Stimulated activated CD8-positive, alpha-beta memory T cell treated with anti-CD3 and anti-CD28 coated beads, Interleukin-12 subunit alpha, Interleukin-12 subunit beta, amount 100 ng/mL, for 24 hours (primary cell): ENCODE results near the gene PGK1.
A peak's percentile ranks its signal among the peaks of the same experiment; 100 is the strongest.
"Not testable (repeated sequence)": the region's sequence is repeated elsewhere in the genome, so short reads cannot be mapped to it uniquely, and the experiment has no call there.

ENCODE experiments used
- DNase-seq: peaks from one replicate; pipeline ENCODE4 v3.0.0-alpha.2; 2020; ENCODE audit errors: extremely low read depth

The PGK1 gene

DNA sequence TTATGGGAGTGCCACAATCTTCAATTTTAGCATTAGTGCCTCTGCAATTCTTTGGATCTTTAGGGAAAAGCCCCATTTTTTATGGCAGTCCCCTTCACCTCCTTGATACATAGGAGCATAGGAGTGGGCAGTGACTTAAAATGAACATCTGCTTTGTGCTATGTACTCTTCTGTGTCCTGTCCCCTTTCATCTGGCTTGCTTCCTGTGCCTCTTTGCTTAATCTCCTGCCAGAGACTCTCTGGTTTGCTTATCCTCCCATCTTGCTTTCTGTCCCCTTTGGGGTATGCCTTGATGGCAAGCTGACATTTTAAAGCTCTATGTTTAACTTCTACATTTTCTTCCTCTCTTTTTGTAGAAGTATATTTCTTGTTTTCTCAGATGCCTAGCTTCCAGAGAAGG lies 12.3 kb downstream of the PGK1 start:
- no peak for DNase-seq

DNA sequence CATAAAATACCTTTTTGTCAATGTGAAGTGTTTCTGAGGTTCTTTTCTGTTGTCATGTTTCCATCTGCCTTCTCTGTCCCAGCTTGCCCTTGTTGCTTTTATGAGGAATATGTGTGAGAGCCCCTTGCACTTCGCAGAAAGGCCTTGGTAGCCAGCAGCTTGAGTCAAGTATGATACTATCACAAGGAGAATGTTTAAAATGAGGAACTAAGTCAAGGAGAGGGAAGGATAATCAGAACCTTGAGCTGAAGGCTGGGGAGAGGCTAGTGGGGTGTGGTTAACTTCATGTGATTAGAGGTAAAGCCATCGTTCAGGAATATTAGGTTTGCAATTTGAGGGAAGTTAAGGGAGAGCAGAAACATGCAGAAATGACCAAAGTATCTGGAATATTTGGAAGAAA lies 12.7 kb downstream of the PGK1 start:
- no peak for DNase-seq

DNA sequence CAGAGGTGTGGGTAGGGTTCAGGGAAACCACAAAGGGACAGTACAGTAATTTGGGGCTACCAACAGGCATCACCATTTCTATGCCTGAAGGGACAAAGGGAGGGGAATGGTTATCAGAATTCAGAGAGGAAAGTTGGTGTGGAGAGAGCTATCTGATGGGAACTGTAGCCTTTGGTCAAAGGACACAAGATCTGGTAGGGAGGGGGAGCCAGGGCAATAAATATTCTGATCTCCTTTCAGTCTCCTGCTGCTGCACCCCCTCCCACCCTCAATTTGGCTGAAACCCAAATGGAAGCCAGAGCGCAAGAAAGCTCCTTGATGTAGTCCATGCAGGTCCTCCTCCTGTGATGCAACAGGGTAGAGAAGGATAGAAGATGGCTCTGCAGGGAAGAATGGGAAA lies 14.6 kb downstream of the PGK1 start:
- no peak for DNase-seq

DNA sequence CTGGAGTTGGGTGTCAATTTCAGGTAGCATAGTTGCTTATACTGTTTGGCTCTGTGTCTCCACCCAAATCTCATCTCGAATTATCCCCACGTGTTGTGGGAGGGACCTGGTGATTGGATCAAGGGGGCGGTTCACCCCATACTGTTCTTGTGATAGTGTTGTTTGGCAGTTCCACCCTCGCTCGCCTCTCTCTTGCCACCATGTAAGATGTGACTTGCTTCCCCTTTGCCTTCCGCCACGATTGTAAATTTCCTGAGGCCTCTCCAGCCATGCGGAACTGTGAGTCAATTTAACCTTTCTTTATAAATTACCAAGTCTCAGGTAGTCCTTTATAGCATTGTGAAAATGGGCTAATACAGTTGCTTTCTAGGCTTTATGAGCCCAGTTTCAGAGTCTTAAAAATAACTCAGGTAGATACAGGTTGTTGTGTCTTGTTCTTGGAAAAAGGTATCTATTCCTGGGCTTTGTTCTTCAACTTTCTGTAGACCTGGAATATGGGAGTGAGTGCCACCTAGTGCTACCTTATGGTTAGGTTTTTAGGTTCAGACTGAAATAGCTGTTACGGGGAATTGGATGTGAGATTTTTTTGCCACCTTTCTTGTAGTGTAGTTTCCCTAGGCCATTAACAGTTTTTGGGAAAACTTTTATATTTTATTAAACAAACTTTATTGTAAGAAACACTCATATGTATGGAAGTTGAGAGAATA lies 15.6 kb downstream of the PGK1 start:
- DNase-seq: no peak

DNA sequence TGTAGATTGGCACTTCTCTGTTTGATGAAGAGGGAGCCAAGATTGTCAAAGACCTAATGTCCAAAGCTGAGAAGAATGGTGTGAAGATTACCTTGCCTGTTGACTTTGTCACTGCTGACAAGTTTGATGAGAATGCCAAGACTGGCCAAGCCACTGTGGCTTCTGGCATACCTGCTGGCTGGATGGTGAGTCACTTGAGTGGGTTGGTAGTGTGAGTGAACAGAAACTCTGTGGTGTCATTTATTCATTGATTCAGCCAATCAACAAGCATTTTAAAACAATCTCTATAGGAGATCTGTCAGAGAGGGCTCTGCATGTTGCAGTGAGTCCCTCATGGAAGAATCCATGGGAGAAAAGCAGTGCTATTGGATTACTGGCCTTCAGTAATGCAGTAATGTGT lies 19.1 kb downstream of the PGK1 start:
- DNase-seq: no peak

DNA sequence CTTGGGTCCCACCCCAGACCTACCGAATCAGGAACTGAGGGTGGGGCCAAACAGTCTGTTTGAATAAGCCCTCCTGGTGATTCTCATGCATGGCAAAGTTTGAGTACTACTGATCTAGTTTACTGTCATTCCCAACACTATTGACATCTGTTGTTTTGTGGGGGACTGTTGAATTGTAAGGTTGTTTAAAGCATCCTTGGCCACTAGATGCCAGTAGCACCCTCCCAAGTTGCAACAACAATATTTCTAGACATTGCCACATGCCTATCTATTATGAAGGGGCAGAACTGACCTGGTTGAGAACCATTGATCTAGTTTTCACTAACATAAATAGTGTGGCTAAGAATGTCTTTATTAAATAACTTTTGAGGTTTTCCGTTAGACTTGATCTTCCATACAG lies 20.3 kb downstream of the PGK1 start:
- DNase-seq: no peak

DNA sequence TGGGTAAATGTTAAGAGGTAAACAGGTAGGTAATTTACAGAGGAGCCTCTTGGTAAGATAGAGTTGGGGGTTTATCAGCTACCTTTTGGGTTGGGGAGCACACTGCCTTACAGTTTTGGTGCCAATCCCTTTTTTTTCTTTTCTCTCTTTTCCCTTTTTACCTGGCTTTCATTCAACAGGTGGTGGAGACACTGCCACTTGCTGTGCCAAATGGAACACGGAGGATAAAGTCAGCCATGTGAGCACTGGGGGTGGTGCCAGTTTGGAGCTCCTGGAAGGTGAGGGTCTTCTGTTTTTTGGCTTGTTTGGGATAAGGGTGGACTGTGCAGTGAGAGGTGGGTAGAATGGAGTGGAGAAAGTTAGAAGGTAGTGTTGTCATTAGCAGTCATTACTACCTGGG lies 21.1 kb downstream of the PGK1 start:
- DNase-seq: no peak

DNA sequence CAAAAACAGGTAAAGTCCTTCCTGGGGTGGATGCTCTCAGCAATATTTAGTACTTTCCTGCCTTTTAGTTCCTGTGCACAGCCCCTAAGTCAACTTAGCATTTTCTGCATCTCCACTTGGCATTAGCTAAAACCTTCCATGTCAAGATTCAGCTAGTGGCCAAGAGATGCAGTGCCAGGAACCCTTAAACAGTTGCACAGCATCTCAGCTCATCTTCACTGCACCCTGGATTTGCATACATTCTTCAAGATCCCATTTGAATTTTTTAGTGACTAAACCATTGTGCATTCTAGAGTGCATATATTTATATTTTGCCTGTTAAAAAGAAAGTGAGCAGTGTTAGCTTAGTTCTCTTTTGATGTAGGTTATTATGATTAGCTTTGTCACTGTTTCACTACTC lies 21.7 kb downstream of the PGK1 start:
- not testable (repeated sequence) for DNase-seq

DNA sequence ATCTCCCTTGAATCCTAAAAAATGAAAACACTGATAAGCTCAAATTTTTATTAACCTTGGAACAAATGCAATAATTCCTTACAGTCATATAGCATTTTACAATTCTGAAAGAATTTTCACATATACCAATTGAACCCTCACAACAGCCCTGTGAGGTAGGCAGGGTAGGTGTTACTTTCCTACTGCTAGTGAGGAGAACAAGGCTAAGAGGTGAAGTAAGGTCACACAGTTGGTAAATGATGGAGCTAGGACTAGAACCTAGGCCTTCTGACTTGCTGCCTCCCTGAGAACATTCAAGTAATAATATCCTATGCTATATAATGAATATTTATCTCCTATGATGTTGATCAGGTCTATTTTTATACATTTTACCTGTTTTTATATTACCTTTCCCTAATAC lies 25.7 kb downstream of the PGK1 start:
- no peak for DNase-seq

DNA sequence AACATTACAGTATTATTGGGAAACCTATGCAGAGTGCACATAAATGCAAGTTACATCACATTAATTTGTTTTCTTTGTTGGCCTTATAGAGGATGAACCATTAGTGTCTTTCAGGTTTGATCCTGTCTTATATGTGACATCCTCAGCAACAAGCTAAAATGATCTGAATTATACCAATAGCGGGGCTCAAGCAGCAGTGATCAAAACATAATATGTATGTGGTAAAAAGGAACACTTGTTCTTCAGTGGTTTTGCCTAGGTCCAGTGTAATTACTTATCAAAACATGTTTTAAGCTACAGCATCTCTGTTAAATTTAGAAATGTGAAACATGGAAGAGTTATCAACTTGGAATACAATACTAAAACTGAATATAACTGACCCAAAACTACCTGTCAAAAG lies 26.3 kb downstream of the PGK1 start:
- no peak for DNase-seq

DNA sequence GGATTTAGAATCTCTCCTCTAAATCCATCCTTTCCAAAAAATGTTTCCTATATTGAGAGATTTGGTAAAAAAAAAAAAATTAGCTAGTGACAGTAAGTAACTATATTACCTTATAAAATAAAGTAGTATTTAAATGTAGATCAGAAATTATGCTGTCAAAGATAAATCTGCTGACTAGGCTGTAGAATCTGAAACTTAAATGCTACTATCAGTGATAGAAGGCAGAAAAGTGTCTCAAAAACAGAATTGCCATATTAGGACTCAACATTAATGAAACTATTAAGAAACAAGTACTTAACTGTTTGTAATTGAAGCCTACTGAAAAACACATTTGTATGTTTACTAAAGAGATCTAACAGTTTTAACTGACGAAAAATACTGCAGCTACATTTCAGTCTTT lies 27.1 kb downstream of the PGK1 start:
- DNase-seq: no peak

DNA sequence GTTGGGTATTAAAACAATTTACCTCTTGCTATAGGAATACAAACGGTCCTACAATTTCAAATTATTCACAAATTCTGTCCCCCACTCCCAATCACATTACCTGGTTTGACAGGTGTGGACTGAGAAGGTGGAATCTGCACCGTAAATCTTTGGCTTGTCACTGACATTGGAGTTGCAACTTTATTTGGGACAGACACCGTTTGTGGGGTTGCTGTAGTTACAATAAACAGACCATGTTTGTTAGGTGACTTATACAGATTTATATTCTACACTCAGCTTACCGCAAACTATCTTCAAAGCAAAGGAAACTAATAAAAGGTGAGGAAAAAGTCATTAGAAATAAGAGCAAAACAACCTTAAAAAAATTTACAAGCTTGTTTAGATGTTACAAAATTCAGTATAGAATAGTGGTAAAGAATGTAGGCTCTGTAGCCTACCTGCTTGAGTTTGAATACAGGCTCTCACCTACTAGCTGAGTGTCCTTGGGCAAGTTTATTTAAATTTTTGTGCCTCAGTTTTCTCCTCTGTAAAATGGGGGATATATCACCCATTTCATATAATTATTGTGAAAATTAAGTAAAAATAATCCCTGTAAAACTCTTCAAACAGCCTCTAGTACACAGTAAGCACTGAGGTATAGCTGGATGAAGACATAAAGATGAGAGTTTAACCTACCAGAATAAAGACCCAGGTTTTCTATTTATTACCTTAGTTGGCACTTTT lies 29.4 kb downstream of the PGK1 start:
- DNase-seq: no peak

DNA sequence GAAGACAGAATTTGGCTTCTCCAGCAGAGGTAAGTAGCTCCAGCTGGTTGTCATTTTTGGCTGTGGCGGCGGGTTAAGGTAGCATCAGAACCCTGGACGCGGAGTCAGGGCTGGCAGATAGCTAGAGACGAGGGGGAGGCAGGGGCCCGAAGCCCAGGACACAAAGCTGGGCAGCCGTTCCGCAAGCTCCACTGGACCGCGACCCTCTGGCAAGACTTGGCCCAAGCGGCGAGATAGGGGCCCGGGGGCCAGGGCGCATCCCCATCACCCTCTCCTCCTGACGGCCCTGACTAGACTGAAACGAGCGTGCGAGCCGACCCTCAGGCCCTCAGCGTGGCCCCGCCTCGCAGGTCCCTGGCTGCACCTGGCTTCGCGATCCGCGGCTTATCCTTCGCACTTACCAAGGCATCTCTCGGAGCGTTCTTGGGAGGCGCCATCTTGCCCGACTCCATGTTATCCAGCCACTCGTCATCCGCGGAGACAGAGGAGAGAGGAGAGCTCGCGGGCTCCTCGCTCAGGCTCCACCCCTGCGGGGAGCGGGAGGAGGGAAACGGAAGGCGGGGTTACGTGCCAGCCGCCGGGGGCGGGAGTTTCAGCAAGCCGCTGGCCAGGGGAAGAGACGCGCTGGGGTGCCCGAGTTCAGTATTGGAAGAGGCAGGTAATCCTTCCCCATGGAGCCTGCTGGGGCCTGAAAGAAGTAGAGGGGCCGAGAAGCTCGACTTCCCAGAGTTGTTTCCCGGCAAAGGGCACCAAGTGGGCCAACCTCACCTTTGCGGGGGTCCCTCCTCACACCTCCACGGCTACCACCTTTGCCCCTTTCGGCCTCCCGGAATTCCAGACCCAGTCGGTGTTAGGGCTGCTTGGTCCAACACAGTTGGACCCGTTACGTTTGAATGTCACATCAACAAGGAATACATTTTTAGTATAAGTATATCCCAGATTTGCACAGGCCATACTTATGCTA lies 35.4 kb downstream of the PGK1 start, which contains the start of gene TAF9B:
Gene TAF9B (minus strand): TSS at position 491 of the 964 bp plus-strand sequence. CDS start 39 bp downstream, at position 452.
- DNase-seq: peak; percentile 49

DNA sequence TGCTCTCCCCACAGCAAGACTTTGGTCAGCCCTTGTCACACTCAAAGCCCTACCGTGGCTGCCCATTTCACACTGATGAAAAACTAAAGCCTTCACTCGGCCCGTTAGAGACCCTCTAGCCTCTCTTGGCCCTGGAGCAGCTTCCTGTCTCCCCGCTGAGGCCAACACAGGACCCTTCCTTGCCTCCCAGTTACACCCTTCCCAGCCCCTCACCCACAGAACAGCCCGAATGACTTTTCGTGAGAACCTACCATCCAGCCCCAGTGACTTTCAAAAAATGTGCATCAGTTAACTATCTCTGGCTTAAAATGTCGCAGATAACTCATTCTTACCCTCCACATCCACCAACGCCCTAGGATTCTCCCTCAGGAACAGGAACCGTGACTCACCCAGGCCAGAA lies 36.2 kb downstream of the PGK1 start:
- DNase-seq: no peak

DNA sequence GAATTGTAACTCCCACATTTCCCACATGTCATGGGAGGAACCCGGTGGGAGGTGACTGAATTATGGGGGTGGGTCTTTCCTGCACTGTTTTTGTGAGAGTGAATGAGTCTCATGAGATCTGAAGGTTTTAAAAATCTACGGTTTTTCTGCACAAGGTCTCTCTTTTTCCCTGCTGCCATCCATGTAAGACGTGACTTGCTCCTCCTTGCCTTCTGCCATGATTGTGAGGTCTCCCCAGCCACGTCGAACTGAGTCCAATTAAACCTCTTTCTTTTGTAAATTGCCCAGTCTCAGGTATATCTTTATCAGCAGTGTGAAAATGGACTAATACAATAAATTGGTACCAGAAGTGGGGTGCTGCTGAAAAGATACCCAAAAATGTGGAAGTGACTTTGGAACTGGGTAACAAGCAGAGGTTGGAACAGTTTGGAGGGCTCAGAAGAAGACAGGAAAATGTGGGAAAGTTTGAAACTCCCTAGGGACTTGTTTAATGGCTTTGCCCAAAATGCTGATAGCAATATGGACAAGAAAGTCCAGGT lies 43.0 kb downstream of the PGK1 start:
- DNase-seq: not testable (repeated sequence)

DNA sequence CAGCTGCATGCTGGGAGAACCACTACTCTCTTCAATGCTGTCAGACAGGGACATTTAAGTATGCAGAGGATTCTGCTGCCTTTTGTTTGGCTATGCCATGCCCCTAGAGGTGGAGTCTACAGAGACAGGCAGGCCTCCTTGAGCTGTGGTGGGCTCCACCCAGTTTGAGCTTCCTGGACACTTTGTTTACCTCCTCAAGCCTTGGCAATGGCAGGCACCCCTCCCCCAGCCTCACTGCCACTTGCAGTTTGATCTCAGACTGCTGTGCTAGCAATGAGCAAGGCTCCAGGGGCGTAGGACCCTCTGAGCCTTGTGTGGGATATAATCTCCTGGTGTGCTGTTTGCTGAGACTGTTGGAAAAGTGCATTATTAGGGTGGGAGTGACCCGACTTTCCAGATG lies 53.3 kb downstream of the PGK1 start:
- DNase-seq: not testable (repeated sequence)

DNA sequence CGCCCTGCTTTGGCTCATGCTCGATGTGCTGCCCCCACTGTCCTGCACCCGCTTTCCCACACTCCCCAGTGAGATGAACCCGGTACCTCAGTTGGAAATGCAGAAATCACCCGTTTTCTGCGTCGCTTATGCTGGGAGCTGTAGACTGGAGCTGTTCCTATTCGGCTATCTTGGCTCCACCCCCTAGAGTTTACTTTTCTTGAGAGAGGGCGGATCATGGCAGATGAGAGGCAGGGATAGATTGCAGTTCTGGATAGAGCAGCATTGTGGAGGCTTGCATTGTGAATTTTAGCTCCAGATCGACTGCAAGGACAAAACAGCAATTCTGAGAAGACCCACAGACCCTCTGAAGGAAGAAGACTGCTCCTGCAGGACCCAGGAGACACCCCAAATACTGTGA lies 53.8 kb downstream of the PGK1 start:
- DNase-seq: not testable (repeated sequence)

DNA sequence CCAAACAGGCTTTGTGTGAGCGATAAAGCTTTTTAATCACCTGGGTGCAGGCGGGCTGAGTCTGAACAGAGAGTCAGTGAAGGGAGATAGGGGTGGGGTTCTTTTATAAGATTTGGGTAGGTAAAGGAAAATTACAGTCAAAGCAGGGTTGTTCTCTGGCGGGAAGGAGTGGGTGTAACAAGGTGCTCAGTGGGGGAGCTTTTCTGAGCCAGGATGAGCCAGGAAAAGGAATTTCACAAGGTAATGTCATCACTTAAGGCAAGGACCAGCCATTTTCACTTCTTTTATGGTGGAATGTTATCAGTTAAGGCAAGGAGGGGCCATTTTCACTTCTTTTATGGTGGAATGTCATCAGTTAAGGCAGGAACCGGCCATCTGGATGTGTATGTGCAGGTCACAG lies 56.7 kb downstream of the PGK1 start:
- not testable (repeated sequence) for DNase-seq

DNA sequence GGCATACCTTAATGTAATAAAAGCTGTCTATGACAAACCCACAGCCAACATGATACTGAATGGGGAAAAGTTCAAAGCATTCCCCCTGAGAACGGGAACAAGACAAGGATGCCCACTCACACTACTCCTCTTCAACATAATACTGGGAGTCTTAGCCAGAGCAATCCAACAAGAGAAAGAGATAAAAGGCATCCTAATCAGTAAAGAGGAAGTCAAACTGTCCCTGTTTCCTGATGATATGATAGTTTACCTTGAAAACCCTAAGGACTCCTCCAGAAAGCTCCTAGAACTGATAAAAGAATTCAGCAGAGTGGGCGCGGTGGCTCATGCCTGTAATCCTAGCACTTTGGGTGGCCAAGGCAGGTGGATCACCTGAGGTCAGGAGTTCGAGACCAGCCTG lies 59.1 kb downstream of the PGK1 start:
- DNase-seq: not testable (repeated sequence)

DNA sequence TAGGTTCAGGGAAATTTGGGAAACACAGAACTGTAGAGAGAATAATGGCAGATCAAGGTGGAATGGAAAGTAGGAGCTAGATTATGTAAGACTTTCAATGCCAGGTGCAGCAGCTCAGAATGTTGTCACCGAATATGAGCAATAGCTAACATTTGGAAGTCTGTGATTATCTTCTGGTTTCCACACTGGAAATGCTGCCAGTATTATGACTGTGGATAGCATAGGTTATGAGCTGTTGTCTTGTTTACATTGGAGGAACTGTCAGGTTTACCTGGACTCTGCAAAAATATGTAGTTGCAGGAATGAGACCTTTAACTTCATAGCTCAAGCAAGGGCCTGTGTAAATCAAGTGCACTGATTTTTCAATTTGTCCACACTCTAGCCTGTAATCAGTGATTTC lies 61.4 kb downstream of the PGK1 start:
- DNase-seq: no peak

DNA sequence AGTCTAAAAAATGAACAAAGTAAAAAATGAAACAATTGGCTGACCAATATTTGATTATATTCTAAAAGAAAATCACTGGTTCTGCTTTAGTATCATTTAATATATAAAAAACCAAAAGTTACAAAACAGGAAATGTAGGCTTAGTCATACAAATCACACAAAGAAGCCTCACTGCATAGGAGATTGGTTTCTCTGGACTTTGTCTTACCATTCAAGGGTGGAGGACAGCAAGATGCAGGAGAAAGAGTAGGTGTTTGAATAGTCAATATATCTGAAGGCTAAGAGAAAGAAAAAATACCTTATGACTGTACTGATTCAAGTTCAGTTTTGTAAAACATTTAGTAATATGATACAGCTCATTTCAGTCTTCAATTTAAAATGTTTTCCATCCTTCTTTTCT lies 64.0 kb downstream of the PGK1 start:
- DNase-seq: no peak
